Natural killer cell (primary cell): ENCODE data around the gene NTPCR. TPM values are rescaled to one million over a fixed set of nuclear protein-coding genes. Genes with fewer than 3 reads are reported as not detected.

Experiments used
- ATAC-seq, 3 donors: fragments of 150-1000 bp in 2 of 3; fragments of 200-7000 bp in 1 of 3; cut with Tn5 transposase; 1 replicate in 1 of 3; 2 replicates in 2 of 3; pipeline ENCODE4 v1.10.0; 2021; ENCODE audit warnings: mild to moderate bottlenecking in 2 of 3, moderate library complexity in 2 of 3
- DNase-seq, 2 donors: peaks; one replicate each; pipeline versions ENCODE4 v3.0.0 to v3.0.0-alpha.2; 2013 to 2021; ENCODE audit warnings: mixed read lengths in 1 of 2
- H3K27ac ChIP-seq: one replicate; pipeline ENCODE4 v1.5.1; 2013; ENCODE audit warnings: mild to moderate bottlenecking, low read length
- H3K27me3 ChIP-seq: one replicate; pipeline ENCODE4 v1.6.1; 2013; ENCODE audit warnings: low read length; ENCODE audit not compliant: control insufficient read depth, insufficient read depth
- H3K36me3 ChIP-seq: one replicate; pipeline ENCODE4 v1.6.1; 2013; ENCODE audit warnings: low read length; ENCODE audit not compliant: control insufficient read depth, insufficient read depth
- H3K4me1 ChIP-seq: one replicate; pipeline ENCODE4 v1.6.1; 2013; ENCODE audit warnings: low read length; ENCODE audit not compliant: control insufficient read depth, insufficient read depth
- H3K4me3 ChIP-seq: one replicate; pipeline ENCODE4 v1.5.1; 2013; ENCODE audit warnings: low read length
- H3K9me3 ChIP-seq: one replicate; pipeline ENCODE4 v1.6.1; 2013; ENCODE audit warnings: low read length; ENCODE audit not compliant: control insufficient read depth, insufficient read depth
- H3K27ac Mint-ChIP-seq, 2 donors: one replicate each; pipeline ENCODE4 v1.8.0; 2022; ENCODE audit warnings: mild to moderate bottlenecking in 2 of 2, mixed read lengths in 2 of 2, moderate library complexity in 1 of 2
- H3K27me3 Mint-ChIP-seq, 2 donors: one replicate each; pipeline ENCODE4 v1.8.0; 2022; ENCODE audit warnings: low read depth in 2 of 2, mixed read lengths in 2 of 2
- H3K36me3 Mint-ChIP-seq: one replicate; pipeline ENCODE4 v1.8.0; 2022; ENCODE audit warnings: mixed read lengths
- H3K4me1 Mint-ChIP-seq, 2 donors: one replicate each; pipeline ENCODE4 v1.8.0; 2022; ENCODE audit warnings: mixed read lengths in 2 of 2
- H3K4me3 Mint-ChIP-seq: one replicate; pipeline ENCODE4 v1.8.0; 2022; ENCODE audit warnings: mild to moderate bottlenecking, moderate library complexity, mixed read lengths
- H3K9me3 Mint-ChIP-seq, 2 donors: one replicate each; pipeline ENCODE4 v1.8.0; 2022; ENCODE audit warnings: mixed read lengths in 2 of 2
- CTCF ChIP-seq: fragments of 200-600 bp; IDR thresholded peaks from one replicate; pipeline ENCODE4 v1.8.0; 2022; ENCODE audit warnings: antibody characterized with exemption
- WGBS: methylation state at CpG from one replicate; pipeline ENCODE4 v1.1.7; 2013; ENCODE audit warnings: missing lambda C conversion rate; ENCODE audit not compliant: insufficient coverage; 5-methylcytosine and 5-hydroxymethylcytosine counted together
- intact Hi-C: fragments of 100-400 bp; cut with micrococcal nuclease; formaldehyde crosslinking; loops from one replicate; pipeline ENCODE4 v1.14.2; 2022
- total RNA-seq, 4 donors: library from RNA; stranded (reverse); fragments of 120-200 nt in 1 of 4; gene quantifications; one replicate each; pipeline versions ENCODE4 v1.2.3 to v1.2.4, GENCODE V29; 2013 to 2022

Gene NTPCR
- total RNA-seq, 3 donors from 2014 or later (not counting 1 experiment from before 2014, with no cell fraction given): 12.9 to 25.7 (median 17.4) TPM

- no peak overlapping the region for H3K4me3 ChIP-seq
- no peak for TF ChIP-seq CTCF
- H3K36me3 ChIP-seq: no peaks in the 10 kb centered on the region
- no peak for ATAC-seq
- no peaks in the 10 kb centered on the region for H3K4me1 Mint-ChIP-seq
- DNase-seq: no peak
- H3K27ac Mint-ChIP-seq: no peak overlapping the region
- H3K27ac ChIP-seq: no peak overlapping the region
- no peaks in the 10 kb centered on the region for H3K9me3 Mint-ChIP-seq
- no peaks in the 10 kb centered on the region for H3K27me3 ChIP-seq
- no peaks in the 10 kb centered on the region for H3K27me3 Mint-ChIP-seq
- 66% methylated on average over 3 of the region's 3 CpGs for WGBS
- no peaks in the 10 kb centered on the region for H3K9me3 ChIP-seq
- intact Hi-C loops: no loop called here
- H3K36me3 Mint-ChIP-seq: no peaks in the 10 kb centered on the region
- H3K4me1 ChIP-seq: no peaks in the 10 kb centered on the region
- no peak overlapping the region for H3K4me3 Mint-ChIP-seq
Observed at GRCh38 chr1:233010146-233010545, 59.7 kb downstream of the NTPCR start.

- Histone ChIP-seq H3K36me3 (no peaks in the 10 kb centered on the region), H3K4me1 (no peaks in the 10 kb centered on the region), H3K9me3 (no peaks in the 10 kb centered on the region), H3K27ac (no peak overlapping the region), H3K27me3 (no peaks in the 10 kb centered on the region), H3K4me3 (no peak overlapping the region)
- ATAC-seq: no peak
- no peak for TF ChIP-seq CTCF
- Mint-ChIP-seq H3K27me3 (no peaks in the 10 kb centered on the region), H3K36me3 (no peaks in the 10 kb centered on the region), H3K27ac (no peak overlapping the region), H3K4me3 (no peak overlapping the region), H3K9me3 (no peaks in the 10 kb centered on the region), H3K4me1 (no peaks in the 10 kb centered on the region)
- DNase-seq: no peak
- WGBS: 100% methylated on average over 1 of the region's 1 CpG
- intact Hi-C loops: no loop called here
Observed at GRCh38 chr1:233012021-233012420, 61.6 kb downstream of the NTPCR start.

GRCh38 chr1:233015965-233016364, 65.6 kb downstream of the NTPCR start:
- no peaks in the 10 kb centered on the region for H3K9me3 Mint-ChIP-seq
- no peak for TF ChIP-seq CTCF
- H3K4me1 Mint-ChIP-seq: no peaks in the 10 kb centered on the region
- H3K4me3 ChIP-seq: no peak overlapping the region
- 31% methylated on average over 2 of the region's 2 CpGs for WGBS
- no peaks in the 10 kb centered on the region for H3K27me3 Mint-ChIP-seq
- DNase-seq (no peak), ATAC-seq (no peak)
- H3K36me3 Mint-ChIP-seq: no peaks in the 10 kb centered on the region
- no peak overlapping the region for H3K27ac ChIP-seq
- no peak overlapping the region for H3K27ac Mint-ChIP-seq
- no peaks in the 10 kb centered on the region for H3K4me1 ChIP-seq
- no peaks in the 10 kb centered on the region for H3K9me3 ChIP-seq
- intact Hi-C loops: no loop called here
- no peaks in the 10 kb centered on the region for H3K36me3 ChIP-seq
- H3K4me3 Mint-ChIP-seq: no peak overlapping the region
- no peaks in the 10 kb centered on the region for H3K27me3 ChIP-seq

GRCh38 chr1:233016798-233017197, 66.4 kb downstream of the NTPCR start:
- H3K4me3 Mint-ChIP-seq: no peak overlapping the region
- H3K36me3 Mint-ChIP-seq: no peaks in the 10 kb centered on the region
- H3K4me3 ChIP-seq: no peak overlapping the region
- ATAC-seq: no peak
- intact Hi-C loops: no loop called here
- no peaks in the 10 kb centered on the region for H3K27me3 ChIP-seq
- H3K27ac Mint-ChIP-seq: no peak overlapping the region
- no peak for DNase-seq
- H3K27me3 Mint-ChIP-seq: no peaks in the 10 kb centered on the region
- H3K36me3 ChIP-seq: no peaks in the 10 kb centered on the region
- no peaks in the 10 kb centered on the region for H3K4me1 ChIP-seq
- H3K4me1 Mint-ChIP-seq: no peaks in the 10 kb centered on the region
- no peaks in the 10 kb centered on the region for H3K9me3 Mint-ChIP-seq
- no peaks in the 10 kb centered on the region for H3K9me3 ChIP-seq
- no peak for TF ChIP-seq CTCF
- 95% methylated on average over 5 of the region's 6 CpGs for WGBS
- no peak overlapping the region for H3K27ac ChIP-seq
